ENCODE measurements around the gene CSGALNACT2. TPM values are rescaled to one million over a fixed set of nuclear protein-coding genes. Genes with fewer than 3 reads are reported as not detected.
A peak's percentile ranks its signal among the peaks of the same experiment; 100 is the strongest.

The CSGALNACT2 gene
- total RNA-seq (2022) (5.0 and 6.4 TPM in 2 replicates), Bru-seq, nascent RNA (percentile 62 among the genes with signal in this experiment), BruChase-seq, experiment 1, labeled RNA remaining after a 2-hour chase (percentile 68 among the genes with signal in this experiment), BruChase-seq, experiment 2, labeled RNA remaining after a 6-hour chase (percentile 63 among the genes with signal in this experiment)
- long read RNA-seq, transcript CSGALNACT2-201 (8 exons, 3,730 nt): major isoform, 9 of 20 reads
- long read RNA-seq, partial matches to known transcripts: 1 of 20 reads
- long read RNA-seq, other reads (novel, unspliced or antisense): 10 of 20 reads

- peaks cover 2% of the 10 kb centered on the region for H3K27me3 Mint-ChIP-seq (ENCODE audit: insufficient read depth, unreplicated experiment)
- no TSS peak for BruUV-seq (replicated peaks)
- intact Hi-C loops (cut with micrococcal nuclease; ENCODE audit: unreplicated experiment): no loop called here
- no peaks in the 10 kb centered on the region for H3K36me3 Mint-ChIP-seq (ENCODE audit: insufficient read depth, unreplicated experiment)
- H3K9me3 ChIP-seq: no peaks in the 10 kb centered on the region
- CTCF ChIA-PET: no interaction called here
- peak; percentile 76 to 87 for DNase-seq
- no peaks in the 10 kb centered on the region for H3K36me3 ChIP-seq (ENCODE audit: control insufficient read depth, insufficient read depth, low read length)
- peak within 1 kb of the TSS; percentile 95 for H3K4me3 ChIP-seq (ENCODE audit: low read depth, low read length)
- H3K4me1 Mint-ChIP-seq (ENCODE audit: low read depth, unreplicated experiment): peaks cover 12% of the 10 kb centered on the region
- peaks cover 2% of the 10 kb centered on the region for H3K27me3 ChIP-seq (replicated peaks; ENCODE audit: control insufficient read depth, insufficient read depth, low read length)
- peaks cover 6% of the 10 kb centered on the region; the same call in 1 of the 2 replicates for H3K4me1 ChIP-seq
- H3K4me3 Mint-ChIP-seq (ENCODE audit: unreplicated experiment): peak within 1 kb of the TSS; percentile 91
- H3K27ac Mint-ChIP-seq (ENCODE audit: unreplicated experiment): peak within 1 kb of the TSS; percentile 74
- POLR2A ChIA-PET: no interaction called here
- no peak for TF ChIP-seq CTCF (IDR thresholded peaks at IDR 0.05; ENCODE audit: insufficient read depth in 1 of 2, low read depth in 1 of 2, low read length in 1 of 2, severe bottlenecking in 1 of 2, unreplicated experiment in 1 of 2)
- no peaks in the 10 kb centered on the region for H3K9me3 Mint-ChIP-seq (ENCODE audit: unreplicated experiment)
Measured at GRCh38 chr10:43138021-43138756, at the start of gene CSGALNACT2. TSS of gene CSGALNACT2 (plus strand) at chr10:43138445. CDS start at chr10:43155150, 16,705 bp downstream.

- intact Hi-C loops (cut with micrococcal nuclease; ENCODE audit: unreplicated experiment): no loop called here
- no peak for TF ChIP-seq CTCF (IDR thresholded peaks at IDR 0.05; ENCODE audit: insufficient read depth in 1 of 2, low read depth in 1 of 2, low read length in 1 of 2, severe bottlenecking in 1 of 2, unreplicated experiment in 1 of 2)
- Mint-ChIP-seq H3K4me3 (ENCODE audit: unreplicated experiment) (no peak overlapping the region), H3K36me3 (ENCODE audit: insufficient read depth, unreplicated experiment) (no peaks in the 10 kb centered on the region), H3K9me3 (ENCODE audit: unreplicated experiment) (no peaks in the 10 kb centered on the region), H3K27me3 (ENCODE audit: insufficient read depth, unreplicated experiment) (peaks cover 31% of the 10 kb centered on the region), H3K27ac (ENCODE audit: unreplicated experiment) (no peak overlapping the region), H3K4me1 (ENCODE audit: low read depth, unreplicated experiment) (no peaks in the 10 kb centered on the region)
- BruUV-seq (replicated peaks): no TSS peak
- H3K4me3 ChIP-seq (ENCODE audit: low read depth, low read length): no peak overlapping the region
- ChIA-PET POLR2A (no interaction called here), CTCF (no interaction called here)
- H3K36me3 ChIP-seq (ENCODE audit: control insufficient read depth, insufficient read depth, low read length): no peaks in the 10 kb centered on the region
- no peaks in the 10 kb centered on the region for H3K9me3 ChIP-seq
- no peak for DNase-seq
- H3K27me3 ChIP-seq (replicated peaks; ENCODE audit: control insufficient read depth, insufficient read depth, low read length): 0 out of 2 replicates have a peak, but pooled peaks cover 2% of the 10 kb centered on the region
- no peaks in the 10 kb centered on the region for H3K4me1 ChIP-seq
Measured at GRCh38 chr10:43089519-43089918, 48.7 kb upstream of the CSGALNACT2 start.

- peaks cover 2% of the 10 kb centered on the region for H3K27me3 ChIP-seq (replicated peaks; ENCODE audit: control insufficient read depth, insufficient read depth, low read length)
- no peak overlapping the region for H3K27ac Mint-ChIP-seq (ENCODE audit: unreplicated experiment)
- no peaks in the 10 kb centered on the region for H3K9me3 Mint-ChIP-seq (ENCODE audit: unreplicated experiment)
- DNase-seq: no peak
- CTCF ChIA-PET: no interaction called here
- intact Hi-C loops (cut with micrococcal nuclease; ENCODE audit: unreplicated experiment): no loop called here
- H3K36me3 Mint-ChIP-seq (ENCODE audit: insufficient read depth, unreplicated experiment): no peaks in the 10 kb centered on the region
- no peak overlapping the region for H3K4me3 Mint-ChIP-seq (ENCODE audit: unreplicated experiment)
- BruUV-seq (replicated peaks): no TSS peak
- no peaks in the 10 kb centered on the region for H3K4me1 ChIP-seq
- H3K4me1 Mint-ChIP-seq (ENCODE audit: low read depth, unreplicated experiment): no peaks in the 10 kb centered on the region
- POLR2A ChIA-PET: no interaction called here
- TF ChIP-seq CTCF (IDR thresholded peaks at IDR 0.05; ENCODE audit: insufficient read depth in 1 of 2, low read depth in 1 of 2, low read length in 1 of 2, severe bottlenecking in 1 of 2, unreplicated experiment in 1 of 2): no peak
- H3K36me3 ChIP-seq (ENCODE audit: control insufficient read depth, insufficient read depth, low read length): no peaks in the 10 kb centered on the region
- no peak overlapping the region for H3K4me3 ChIP-seq (ENCODE audit: low read depth, low read length)
- no peaks in the 10 kb centered on the region for H3K9me3 ChIP-seq
- peaks cover 34% of the 10 kb centered on the region for H3K27me3 Mint-ChIP-seq (ENCODE audit: insufficient read depth, unreplicated experiment)
Measured at GRCh38 chr10:43090188-43090587, 48.1 kb upstream of the CSGALNACT2 start.
